ENCODE results near the gene CFAP299. TPM values are rescaled to one million over a fixed set of nuclear protein-coding genes. Genes with fewer than 3 reads are reported as not detected.

The CFAP299 gene
- total and polyA plus RNA-seq, 2 of the 8 experiments (the other 6 are each of a cell fraction or from before 2014, with no cell fraction given): not detected

GRCh38 chr4:80431203-80431965, 95.9 kb downstream of the CFAP299 start (continued):
- TF ChIP-seq CHD7 (IDR thresholded peaks at IDR 0.05; ENCODE audit: insufficient replicate concordance, low read length) (no peak), ASH2L (IDR thresholded peaks at IDR 0.05; ENCODE audit: low read length) (no peak), MAFK (IDR thresholded peaks at IDR 0.05; ENCODE audit: low read depth, low read length) (no peak), SIX5 (IDR thresholded peaks at IDR 0.05; ENCODE audit: low read depth, low read length) (no peak), CBX8 (IDR thresholded peaks at IDR 0.05; ENCODE audit: borderline replicate concordance, low read depth, low read length) (no peak), NANOG (IDR thresholded peaks at IDR 0.05; ENCODE audit: insufficient read depth, low read depth, low read length, poor library complexity, severe bottlenecking) (no peak), YY1 (IDR thresholded peaks at IDR 0.05; ENCODE audit: low read depth, low read length) (no peak), CTBP2 (IDR thresholded peaks at IDR 0.05; ENCODE audit: borderline replicate concordance, insufficient read depth, insufficient read length, low read length) (no peak), TAF1 (IDR thresholded peaks at IDR 0.05; ENCODE audit: low read depth, low read length) (no peak), RFX5 (IDR thresholded peaks at IDR 0.05; ENCODE audit: borderline replicate concordance, low read depth, low read length) (no peak)
